Smooth muscle cell (in vitro differentiated cells): Measurements from ENCODE around the gene ZNF576. TPM values are rescaled to one million over a fixed set of nuclear protein-coding genes. Genes with fewer than 3 reads are reported as not detected.

Source experiments
- DNase-seq: peaks from one replicate; lab custom pipeline; 2025; ENCODE audit not compliant: unreplicated experiment; lab: John Stamatoyannopoulos, UW
- H2AFZ ChIP-seq: fragments of 200-600 bp; sonication (generic); 2 replicates; pipeline ENCODE4 v1.6.0; 2016; ENCODE audit warnings: antibody characterized with exemption, low read depth, mild to moderate bottlenecking
- H3F3A ChIP-seq: fragments of 200-600 bp; sonication (generic); 2 replicates; pipeline ENCODE4 v1.6.0; 2017; ENCODE audit warnings: antibody characterized with exemption, low read depth
- H3K27ac ChIP-seq: fragments of 200-600 bp; sonication (generic); 2 replicates; pipeline ENCODE4 v1.5.1; 2016; ENCODE audit warnings: low read depth, mild to moderate bottlenecking
- H3K27me3 ChIP-seq: fragments of 200-600 bp; sonication (generic); 2 replicates; pipeline ENCODE4 v1.6.1; 2016; ENCODE audit warnings: low read depth, mild to moderate bottlenecking
- H3K36me3 ChIP-seq: fragments of 200-600 bp; sonication (generic); 2 replicates; pipeline ENCODE4 v1.5.1; 2016; ENCODE audit warnings: low read depth
- H3K4me1 ChIP-seq: fragments of 200-600 bp; sonication (generic); 2 replicates; pipeline ENCODE4 v1.5.1; 2016; ENCODE audit warnings: low read depth
- H3K4me2 ChIP-seq: fragments of 200-600 bp; sonication (generic); 2 replicates; pipeline ENCODE4 v1.6.0; 2016; ENCODE audit warnings: mild to moderate bottlenecking
- H3K4me3 ChIP-seq: fragments of 200-600 bp; sonication (generic); 2 replicates; pipeline ENCODE4 v1.5.1; 2016; ENCODE audit warnings: mild to moderate bottlenecking
- H3K79me2 ChIP-seq: fragments of 200-600 bp; sonication (generic); 2 replicates; pipeline ENCODE4 v1.6.0; 2016; ENCODE audit warnings: low read depth, mild to moderate bottlenecking
- H3K9ac ChIP-seq: fragments of 200-600 bp; sonication (generic); 2 replicates; pipeline ENCODE4 v1.6.0; 2016; ENCODE audit warnings: low read depth
- H3K9me3 ChIP-seq: fragments of 200-600 bp; sonication (generic); replicated peaks from 2 replicates; pipeline ENCODE4 v1.5.1; 2016; ENCODE audit warnings: low read depth
- H4K20me1 ChIP-seq: fragments of 200-600 bp; sonication (generic); 2 replicates; pipeline ENCODE4 v1.6.0; 2016; ENCODE audit warnings: low read depth
- WGBS: methylation state at CpG from one replicate; pipeline ENCODE4 v1.1.7; 2016; ENCODE audit warnings: low lambda C conversion rate; 5-methylcytosine and 5-hydroxymethylcytosine counted together
- polyA plus RNA-seq: library from polyadenylated mRNA; unstranded; fragments of >200 nt; fragmentation: Nextera tagmentation; extraction: Ambion mirVana; gene quantifications from 2 replicates; pipeline ENCODE4 v1.2.1, GENCODE V29; 2016
- total RNA-seq: library from RNA; depleted of rRNA; stranded (reverse); fragments of >200 nt; gene quantifications from 2 replicates; pipeline ENCODE4 v1.2.3, GENCODE V29; 2014
- TF ChIP-seq, protein P1 (sequence below): fragments of 200-600 bp; sonication (generic); IDR thresholded peaks from 2 replicates; pipeline ENCODE4 v1.5.1; 2017; ENCODE audit warnings: borderline replicate concordance, mild to moderate bottlenecking, antibody characterized with exemption; ENCODE audit not compliant: insufficient read depth, poor library complexity, severe bottlenecking

ZNF576 gene
- total and polyA plus RNA-seq, 2 experiments from 2014 or later: 2.7 to 13.7 TPM

DNA sequence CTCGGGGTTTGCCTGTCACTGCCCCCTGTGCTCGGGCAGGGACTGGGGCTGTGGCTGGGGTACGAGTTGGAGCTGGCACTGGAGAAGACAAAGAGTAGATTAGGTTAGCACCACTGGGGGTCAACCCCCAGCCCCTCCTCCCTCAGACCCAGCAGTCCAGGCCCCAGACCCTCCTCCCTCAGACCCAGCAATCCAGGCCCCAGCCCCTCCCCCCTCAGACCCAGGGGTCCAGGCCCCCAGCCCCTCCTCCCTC, 44.3 kb upstream of the ZNF576 start:
- DNase-seq: no peak
- no peaks in the 10 kb centered on the region for H3K9me3 ChIP-seq
- H3K36me3 ChIP-seq: no peaks in the 10 kb centered on the region
- H3K9ac ChIP-seq: no peak overlapping the region
- no peaks in the 10 kb centered on the region for H4K20me1 ChIP-seq
- no peaks in the 10 kb centered on the region for H3F3A ChIP-seq
- WGBS: 97% methylated on average over 3 of the region's 3 CpGs
- no peak overlapping the region for H3K4me3 ChIP-seq
- TF ChIP-seq, protein P1, sequence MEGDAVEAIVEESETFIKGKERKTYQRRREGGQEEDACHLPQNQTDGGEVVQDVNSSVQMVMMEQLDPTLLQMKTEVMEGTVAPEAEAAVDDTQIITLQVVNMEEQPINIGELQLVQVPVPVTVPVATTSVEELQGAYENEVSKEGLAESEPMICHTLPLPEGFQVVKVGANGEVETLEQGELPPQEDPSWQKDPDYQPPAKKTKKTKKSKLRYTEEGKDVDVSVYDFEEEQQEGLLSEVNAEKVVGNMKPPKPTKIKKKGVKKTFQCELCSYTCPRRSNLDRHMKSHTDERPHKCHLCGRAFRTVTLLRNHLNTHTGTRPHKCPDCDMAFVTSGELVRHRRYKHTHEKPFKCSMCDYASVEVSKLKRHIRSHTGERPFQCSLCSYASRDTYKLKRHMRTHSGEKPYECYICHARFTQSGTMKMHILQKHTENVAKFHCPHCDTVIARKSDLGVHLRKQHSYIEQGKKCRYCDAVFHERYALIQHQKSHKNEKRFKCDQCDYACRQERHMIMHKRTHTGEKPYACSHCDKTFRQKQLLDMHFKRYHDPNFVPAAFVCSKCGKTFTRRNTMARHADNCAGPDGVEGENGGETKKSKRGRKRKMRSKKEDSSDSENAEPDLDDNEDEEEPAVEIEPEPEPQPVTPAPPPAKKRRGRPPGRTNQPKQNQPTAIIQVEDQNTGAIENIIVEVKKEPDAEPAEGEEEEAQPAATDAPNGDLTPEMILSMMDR: no peak
- H3K27me3 ChIP-seq: no peaks in the 10 kb centered on the region
- H3K79me2 ChIP-seq: no peaks in the 10 kb centered on the region
- no peak overlapping the region for H3K27ac ChIP-seq
- no peaks in the 10 kb centered on the region for H3K4me1 ChIP-seq
- no peak overlapping the region for H2AFZ ChIP-seq
- H3K4me2 ChIP-seq: no peak overlapping the region

GRCh38 chr19:43552616-43553015, 43.8 kb upstream of the ZNF576 start:
- TF ChIP-seq, protein P1: no peak
- no peak overlapping the region for H3K27ac ChIP-seq
- no peak overlapping the region for H3K9ac ChIP-seq
- H3K4me2 ChIP-seq: no peak overlapping the region
- H4K20me1 ChIP-seq: no peaks in the 10 kb centered on the region
- DNase-seq: no peak
- no peaks in the 10 kb centered on the region for H3F3A ChIP-seq
- no peaks in the 10 kb centered on the region for H3K27me3 ChIP-seq
- no peaks in the 10 kb centered on the region for H3K79me2 ChIP-seq
- H3K36me3 ChIP-seq: no peaks in the 10 kb centered on the region
- no peak overlapping the region for H3K4me3 ChIP-seq
- no peaks in the 10 kb centered on the region for H3K9me3 ChIP-seq
- no peak overlapping the region for H2AFZ ChIP-seq
- no peaks in the 10 kb centered on the region for H3K4me1 ChIP-seq
- 94% methylated on average over 2 of the region's 3 CpGs for WGBS

- Histone ChIP-seq H3K4me1 (no peaks in the 10 kb centered on the region), H3K9me3 (no peaks in the 10 kb centered on the region), H3F3A (no peaks in the 10 kb centered on the region), H2AFZ (no peak overlapping the region), H3K36me3 (no peaks in the 10 kb centered on the region), H3K9ac (no peak overlapping the region), H4K20me1 (no peaks in the 10 kb centered on the region), H3K4me3 (no peak overlapping the region), H3K79me2 (no peaks in the 10 kb centered on the region), H3K27me3 (no peaks in the 10 kb centered on the region), H3K4me2 (no peak overlapping the region), H3K27ac (no peak overlapping the region)
- TF ChIP-seq, protein P1: no peak
- DNase-seq: no peak
- WGBS: 97% methylated on average over 4 of the region's 4 CpGs
Observed at GRCh38 chr19:43553656-43554055, 42.7 kb upstream of the ZNF576 start.

DNA sequence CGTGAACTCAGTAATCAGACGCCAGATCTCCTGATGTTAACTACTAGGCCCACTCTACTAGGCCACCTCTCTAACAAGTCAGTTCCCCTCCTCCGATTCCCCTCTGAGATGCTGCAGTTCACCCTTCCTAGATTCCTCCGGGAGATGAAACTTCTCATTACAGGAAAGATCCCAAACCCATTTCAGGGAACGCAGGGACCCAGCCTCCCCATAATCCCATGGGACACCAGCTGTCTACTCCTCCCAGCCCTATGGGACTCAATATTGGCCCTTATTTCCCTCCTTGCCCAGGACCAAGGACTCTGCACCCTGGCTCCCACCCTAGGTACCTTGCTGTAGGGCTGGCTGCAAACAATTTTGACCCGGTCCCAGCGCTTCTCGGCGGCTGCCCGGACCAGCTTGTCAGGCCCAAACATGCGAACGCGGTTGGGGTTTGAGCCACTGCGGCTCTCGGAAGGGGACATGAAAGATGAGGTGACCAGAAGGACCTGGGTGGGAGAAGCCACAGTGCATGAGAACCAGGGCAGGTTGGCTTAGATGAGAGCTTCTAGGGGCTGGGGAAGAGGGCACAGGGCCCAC, 42.0 kb upstream of the ZNF576 start:
- Histone ChIP-seq H3K36me3 (no peaks in the 10 kb centered on the region), H3K9me3 (no peaks in the 10 kb centered on the region), H3F3A (no peaks in the 10 kb centered on the region), H4K20me1 (no peaks in the 10 kb centered on the region), H3K4me2 (no peak overlapping the region), H3K79me2 (no peaks in the 10 kb centered on the region), H2AFZ (no peak overlapping the region), H3K4me3 (no peak overlapping the region), H3K9ac (no peak overlapping the region), H3K4me1 (no peaks in the 10 kb centered on the region), H3K27me3 (no peaks in the 10 kb centered on the region), H3K27ac (no peak overlapping the region)
- TF ChIP-seq, protein P1: no peak
- WGBS: 97% methylated on average over 15 of the region's 15 CpGs
- no peak for DNase-seq
